Stimulated activated CD8-positive, alpha-beta memory T cell treated with anti-CD3 and anti-CD28 coated beads, Interleukin-7, amount 100 ng/mL, for 1 hour (primary cell): ENCODE data around the gene CHCHD6.

Source experiments
- DNase-seq, 2 donors: peaks; one replicate each; pipeline ENCODE4 v3.0.0-alpha.2; 2020; ENCODE audit warnings: low read depth in 2 of 2

Gene CHCHD6

GRCh38 chr3:127008236-127008635 is 304.2 kb downstream of the CHCHD6 start:
- no peak for DNase-seq

GRCh38 chr3:127009531-127009930 is 305.5 kb downstream of the CHCHD6 start:
- DNase-seq = no peak
